Endometrial microvascular endothelial cells (primary cell): ENCODE measurements around the gene RASSF5. TPM values are rescaled to one million over a fixed set of nuclear protein-coding genes. Genes with fewer than 3 reads are reported as not detected.
"Not testable (repeated sequence)": the region's sequence is repeated elsewhere in the genome, so short reads cannot be mapped to it uniquely, and the experiment has no call there.

Experiments
- in situ Hi-C: cut with HindIII; loops from 2 replicates; pipeline ENCODE4 v1.10.0; 2017; ENCODE audit warnings: low sequenced_read_pairs, low pct_unique_long_range_greater_than_20kb; ENCODE audit errors: inconsistent ontology term
- total RNA-seq: library from RNA; depleted of rRNA; stranded (reverse); fragments of >200 nt; gene quantifications from one replicate; pipeline ENCODE4 v1.2.3, GENCODE V29; 2015; ENCODE audit errors: inconsistent ontology term

Gene RASSF5
- total RNA-seq, 1 donor from 2014 or later = 0.74 TPM

DNA sequence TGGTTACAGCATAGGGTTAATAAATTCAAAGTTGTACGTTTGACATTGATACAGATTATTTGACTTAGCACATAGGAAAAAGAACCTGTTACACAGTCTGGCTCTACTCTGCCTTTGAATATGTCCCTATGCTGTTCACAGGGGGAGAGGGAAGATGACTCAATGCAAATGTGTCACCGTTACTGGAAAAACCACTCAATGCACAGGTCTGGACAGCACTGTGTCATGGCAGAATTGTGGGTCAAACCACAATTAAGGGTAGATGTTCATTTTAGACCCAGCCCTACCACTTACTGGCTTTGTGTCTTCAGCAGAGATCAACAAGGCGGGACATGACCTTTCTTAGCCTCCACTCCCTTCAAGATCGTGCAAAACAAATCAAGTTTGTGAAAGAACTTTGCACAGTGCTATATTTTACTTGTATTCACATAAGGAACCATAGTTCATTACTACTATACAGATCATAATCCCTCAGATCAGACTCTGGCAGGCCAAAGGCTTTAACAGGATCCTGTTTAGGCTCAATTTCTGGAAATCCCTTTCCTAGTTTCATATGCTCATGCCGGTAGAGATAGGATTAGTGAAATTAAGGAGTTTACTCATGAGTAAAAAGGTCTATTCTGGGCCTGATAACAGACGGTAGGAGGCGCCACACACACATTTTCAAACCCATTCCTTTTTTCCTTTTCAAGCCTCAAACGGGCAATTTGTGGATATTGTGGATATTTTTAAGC is 82.9 kb downstream of the RASSF5 start:
- in situ Hi-C loops = no loop called here

DNA sequence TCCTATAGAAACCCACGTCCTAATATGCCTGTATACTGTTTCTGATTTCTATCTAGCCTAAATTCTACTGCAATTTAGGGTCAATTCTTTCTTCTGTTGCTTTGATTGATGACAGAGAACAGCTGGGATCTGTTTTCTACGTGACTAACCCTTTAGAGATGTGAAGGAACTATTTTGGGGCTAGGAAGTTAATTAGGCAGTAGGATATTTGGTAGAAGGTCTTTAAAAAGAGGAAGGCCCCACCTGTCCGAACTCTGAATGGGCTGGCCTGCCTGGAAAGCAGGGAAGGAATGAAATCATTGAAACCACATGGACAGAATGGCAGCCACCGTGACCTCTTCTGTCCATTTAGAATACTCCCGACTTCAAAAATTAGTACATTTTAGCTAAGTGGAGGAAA is 83.9 kb downstream of the RASSF5 start:
- in situ Hi-C loops = no loop called here

DNA sequence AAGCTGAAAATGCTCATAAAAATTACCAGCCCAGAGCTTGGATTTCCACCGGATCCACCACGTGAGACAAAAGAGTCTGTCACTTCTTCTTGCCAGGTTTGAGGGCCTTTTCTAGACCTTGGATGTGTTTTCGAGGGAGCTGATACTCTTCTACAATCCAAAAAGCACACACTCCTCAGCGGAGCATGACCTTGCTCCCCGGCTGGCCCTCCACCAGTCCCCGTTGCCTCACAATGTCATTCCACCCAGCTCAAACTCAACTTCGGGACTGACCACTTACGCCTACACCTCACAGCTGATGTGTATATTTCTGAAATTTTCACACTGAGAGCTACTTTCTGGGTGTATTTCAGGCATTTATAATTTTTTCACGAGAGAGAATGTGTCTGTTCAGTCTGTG is 84.4 kb downstream of the RASSF5 start:
- in situ Hi-C loops = no loop called here

DNA sequence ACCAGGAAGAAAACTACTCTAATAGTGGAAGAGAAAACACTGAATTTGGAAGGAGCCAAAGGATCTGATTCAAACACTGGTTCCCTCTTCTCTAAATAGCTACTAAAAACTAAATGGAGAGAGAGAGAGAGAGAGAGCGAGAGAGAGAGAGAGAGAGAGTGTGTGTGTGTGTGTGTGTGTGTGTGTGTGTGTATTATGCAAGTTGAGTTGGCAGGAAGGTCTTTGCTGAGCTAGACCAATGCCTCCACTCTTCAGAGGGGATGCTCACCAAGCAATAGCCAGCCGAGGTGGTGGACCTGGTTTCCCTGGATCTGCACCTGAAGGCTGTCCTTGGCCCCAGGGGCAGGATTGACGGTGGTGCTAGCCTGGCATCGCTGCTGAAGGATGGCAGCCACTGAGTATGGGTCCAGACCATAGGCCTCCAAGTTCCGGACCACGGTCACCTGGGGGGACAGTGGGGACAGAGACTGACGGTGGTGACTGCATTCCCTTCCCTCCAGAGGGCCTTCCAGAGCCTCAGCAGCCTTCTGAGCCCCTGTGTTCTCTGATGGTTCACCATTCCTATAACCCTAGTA is 86.1 kb downstream of the RASSF5 start:
- in situ Hi-C loops = no loop called here

DNA sequence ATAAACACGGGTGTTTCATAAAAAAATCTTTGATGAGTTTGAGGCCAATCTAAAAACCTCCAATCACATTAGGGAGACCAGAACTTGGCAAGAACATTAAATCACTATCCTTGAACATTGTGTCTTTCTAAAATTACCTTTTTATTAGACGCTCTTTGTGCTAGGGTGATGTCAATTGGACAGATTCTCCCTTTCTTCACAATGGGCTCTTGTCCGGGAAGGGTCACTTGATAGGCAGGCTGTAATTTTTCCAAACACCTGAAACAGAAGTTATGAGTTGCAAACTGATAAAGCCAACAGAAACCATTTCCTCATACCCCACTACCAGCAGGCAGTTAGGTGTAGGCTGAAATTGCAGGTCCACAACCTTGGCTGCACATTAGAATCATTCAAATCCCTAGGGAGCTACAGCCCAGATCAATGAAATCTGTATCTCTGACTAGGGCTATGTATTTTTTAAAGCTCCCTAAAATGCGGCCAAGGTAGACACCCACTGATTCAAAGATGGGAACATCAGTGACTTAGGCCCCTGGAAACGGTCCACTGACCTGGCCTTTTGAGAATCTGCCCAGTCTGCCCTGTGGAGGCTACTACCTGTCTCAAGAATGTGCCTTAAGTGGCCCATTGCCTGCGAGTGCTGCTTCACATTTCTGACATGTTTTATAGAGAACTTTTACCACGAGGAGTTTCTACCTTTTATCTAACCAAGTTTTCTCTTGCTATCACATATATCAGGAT is 88.4 kb downstream of the RASSF5 start:
- in situ Hi-C loops = no loop called here

DNA sequence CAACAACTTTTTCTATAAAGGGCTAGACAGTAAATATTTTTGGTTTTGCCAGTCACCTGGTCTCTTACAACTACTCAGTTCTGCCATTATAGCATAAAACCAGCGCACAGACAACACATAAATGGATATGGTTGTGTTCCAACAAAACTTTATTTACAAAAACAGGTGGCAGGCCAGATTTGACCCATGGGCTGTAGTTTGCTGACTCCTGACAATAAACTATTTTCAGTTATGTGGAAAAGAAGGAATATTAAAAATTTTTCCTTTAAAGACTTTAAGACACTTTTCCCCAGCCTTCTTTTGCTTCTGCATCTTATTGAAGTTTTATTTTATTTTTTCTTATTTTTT is 89.0 kb downstream of the RASSF5 start:
- in situ Hi-C loops = no loop called here

DNA sequence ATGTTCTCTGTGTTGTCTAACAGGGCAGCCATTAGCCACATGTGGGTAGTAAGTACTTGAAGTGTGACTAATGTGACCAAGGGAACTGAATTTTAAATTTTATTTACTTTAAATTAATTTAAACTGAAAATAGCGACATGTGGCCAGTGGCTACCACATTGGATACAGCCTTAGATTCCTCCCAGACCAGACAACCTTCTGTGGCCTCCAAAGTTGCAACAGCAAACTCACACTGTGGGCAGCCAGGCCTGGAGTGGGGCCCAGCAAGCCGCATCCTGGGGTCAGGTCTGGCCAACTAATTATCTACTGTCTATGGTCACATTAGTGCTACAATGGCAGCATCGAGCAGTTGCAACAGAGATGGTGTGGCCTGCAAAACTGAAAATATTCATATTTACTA is 93.2 kb downstream of the RASSF5 start:
- in situ Hi-C loops = no loop called here

DNA sequence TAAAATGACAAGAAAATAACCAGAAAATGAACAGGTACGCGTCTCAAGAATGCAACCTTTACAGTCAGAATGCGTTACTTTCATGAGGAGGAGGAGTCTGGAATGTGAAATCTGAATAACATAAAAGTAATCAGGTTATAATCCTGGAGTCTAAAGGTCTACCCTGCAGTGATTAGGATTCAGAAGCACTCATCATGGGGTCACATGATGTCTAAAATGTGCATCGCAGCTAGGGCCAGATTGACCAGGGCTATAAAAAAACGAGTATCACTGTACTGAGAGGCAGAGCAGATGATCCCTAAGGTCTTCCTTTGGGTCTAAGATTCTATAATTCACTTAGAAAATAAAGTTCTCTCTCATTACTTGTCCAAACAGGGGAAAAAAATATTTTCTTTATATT is 97.5 kb downstream of the RASSF5 start:
- in situ Hi-C loops = no loop called here

DNA sequence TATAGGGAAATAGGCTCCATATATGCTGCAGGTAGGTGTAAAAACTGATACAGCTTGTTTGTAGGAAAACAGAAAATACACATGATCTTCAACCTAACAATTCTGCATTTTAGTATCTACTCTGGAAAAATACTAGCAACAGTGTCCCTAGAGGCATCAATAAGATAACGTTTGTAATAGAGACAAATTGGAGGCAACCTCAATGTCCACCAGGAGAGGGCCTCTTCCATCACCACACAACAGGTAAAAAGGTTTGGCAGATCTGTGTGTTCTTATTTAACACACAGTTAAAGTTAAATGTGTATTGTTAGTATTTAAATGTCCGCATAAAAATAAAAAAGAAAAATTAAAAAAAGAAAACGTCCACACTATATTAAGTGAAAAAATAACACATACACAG is 99.5 kb downstream of the RASSF5 start:
- in situ Hi-C loops = no loop called here

DNA sequence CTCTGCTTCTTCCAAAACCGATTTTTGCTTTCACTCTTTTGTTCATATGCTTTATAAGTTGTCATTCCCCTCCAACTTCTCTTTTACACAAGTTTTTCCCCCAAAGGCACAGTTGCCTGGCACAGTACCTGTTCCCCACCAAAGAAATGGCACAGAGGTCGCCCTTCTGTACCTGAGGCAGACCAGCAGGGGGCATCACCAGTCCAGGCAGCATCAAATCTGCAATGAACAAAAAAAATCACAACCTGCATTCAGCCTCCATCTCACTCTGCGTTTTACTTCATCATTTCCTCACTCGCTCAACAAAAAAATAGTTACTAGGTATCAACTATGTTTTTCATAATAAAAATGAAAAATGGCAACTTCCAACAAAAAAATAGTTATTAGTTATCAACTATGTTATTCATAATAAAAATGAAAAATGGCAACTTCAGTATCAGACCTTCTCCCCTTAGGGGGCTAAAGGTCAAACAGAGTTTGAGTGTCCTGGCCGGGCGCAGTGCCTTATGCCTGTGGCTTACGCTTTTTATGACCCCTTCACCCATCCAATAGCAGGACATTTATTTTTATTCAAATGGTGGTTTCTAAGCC is 100.9 kb downstream of the RASSF5 start:
- in situ Hi-C loops = no loop called here

DNA sequence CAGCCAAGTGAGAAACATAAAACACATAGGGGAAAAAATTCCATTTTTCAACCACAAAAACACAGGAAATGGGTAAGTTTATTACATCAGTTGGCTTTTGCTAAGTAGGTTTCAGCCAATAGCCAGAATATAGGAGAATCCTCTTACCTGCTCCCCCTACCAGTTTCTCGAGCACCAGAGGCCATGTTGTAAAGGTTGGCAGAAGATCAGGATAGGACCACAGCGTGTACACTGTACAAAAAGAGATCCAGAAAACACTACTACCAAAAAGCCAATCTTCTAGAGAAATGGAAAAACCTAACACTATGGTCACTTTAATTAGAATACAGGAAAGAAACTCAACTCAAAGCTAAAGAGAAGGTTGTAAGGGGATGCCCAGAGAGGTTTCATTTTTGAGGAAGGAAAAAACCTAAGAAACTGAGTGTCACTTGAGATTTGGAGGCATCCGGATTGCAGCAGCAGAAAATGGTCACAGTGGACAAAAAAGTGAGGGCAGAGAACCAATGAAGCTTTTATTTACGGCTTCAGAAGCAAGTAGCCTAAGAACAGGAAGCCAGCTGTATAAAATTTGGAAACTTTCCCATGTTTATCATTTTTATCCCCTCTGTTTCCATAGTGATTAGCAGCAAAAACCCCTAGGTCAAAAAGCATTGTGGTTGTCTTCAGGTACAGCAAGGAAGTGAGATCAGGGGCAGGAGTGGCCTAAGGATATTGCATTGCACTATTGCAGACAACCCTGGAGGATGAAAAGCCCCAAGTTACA is 102.1 kb downstream of the RASSF5 start:
- in situ Hi-C loops = no loop called here

DNA sequence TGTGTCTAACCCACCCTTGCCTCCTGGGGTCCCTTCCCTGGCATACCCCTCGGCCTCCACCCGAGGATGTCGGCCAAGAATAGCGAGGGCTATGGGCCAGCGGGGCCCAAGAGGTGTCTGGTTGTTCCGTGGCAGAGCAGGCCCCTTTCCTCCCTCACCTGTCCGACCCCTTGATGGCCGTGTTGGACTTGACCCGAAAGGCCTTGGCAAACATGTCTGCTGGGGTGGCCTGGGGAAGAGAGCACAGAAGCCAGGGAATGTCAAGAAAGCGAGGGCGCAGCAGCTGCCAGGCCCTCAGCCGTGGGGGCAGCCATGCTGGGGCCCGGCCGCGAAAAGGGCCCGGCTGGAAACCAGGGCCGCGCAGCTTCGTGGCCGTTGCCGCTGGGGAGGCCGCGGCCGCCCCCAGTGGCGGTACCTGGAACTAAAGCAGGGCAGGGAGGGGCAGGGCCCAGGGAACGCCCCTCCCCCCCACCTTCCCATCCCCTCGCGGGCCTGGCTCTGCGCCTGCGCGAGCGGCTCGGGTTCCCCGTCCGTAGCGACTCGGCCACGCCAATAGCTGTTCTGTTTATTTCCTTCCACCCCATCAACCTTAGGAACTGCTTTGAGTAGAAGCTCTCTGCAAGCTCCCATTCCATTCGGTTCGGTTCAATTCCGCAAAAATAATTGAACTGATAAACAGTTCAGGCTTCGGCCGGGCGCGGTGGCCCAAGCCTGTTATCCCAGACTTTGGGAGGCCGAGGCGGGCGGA is 105.0 kb downstream of the RASSF5 start, which contains the start of gene EIF2D:
Gene EIF2D (minus strand): TSS at position 337 of the 748 bp plus-strand sequence. CDS start 123 bp downstream, at position 214.
- in situ Hi-C loops = no loop called here

DNA sequence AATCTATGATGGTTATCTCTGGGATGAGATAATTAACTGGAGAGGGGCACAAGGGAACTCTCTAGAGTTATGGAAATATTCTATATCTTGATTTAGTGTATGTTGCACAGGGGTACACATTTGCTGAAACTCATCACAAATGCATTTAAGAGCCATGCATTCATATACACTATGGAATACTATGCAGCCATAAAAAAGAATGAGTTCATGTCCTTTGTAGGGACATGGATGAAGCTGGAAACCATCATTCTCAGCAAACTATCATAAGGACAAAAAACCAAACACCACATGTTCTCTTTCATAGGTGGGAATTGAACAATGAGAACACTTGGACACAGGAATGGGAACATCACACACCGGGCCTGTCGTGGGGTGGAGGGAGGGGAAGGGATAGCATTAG is 119.1 kb downstream of the RASSF5 start:
- in situ Hi-C loops = not testable (repeated sequence)

DNA sequence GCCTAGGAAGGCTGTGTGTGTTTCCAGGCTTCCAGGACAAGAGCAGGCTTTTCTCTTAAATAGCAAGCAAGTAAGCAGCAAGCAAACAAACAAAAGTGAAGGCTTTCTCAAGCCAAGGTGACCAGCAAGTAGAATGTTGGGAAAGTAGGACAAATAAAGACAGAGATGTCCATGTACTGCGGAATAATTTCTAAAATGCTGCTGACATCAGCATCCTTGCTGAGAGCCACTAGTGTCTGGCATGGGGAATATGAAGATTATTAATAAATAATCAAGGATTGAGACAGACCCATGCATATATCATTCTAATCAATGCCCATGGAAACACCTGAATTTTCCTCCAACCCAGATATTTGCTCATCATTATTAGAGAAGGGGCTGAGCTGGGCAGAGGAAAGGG is 121.6 kb downstream of the RASSF5 start:
- in situ Hi-C loops = no loop called here

DNA sequence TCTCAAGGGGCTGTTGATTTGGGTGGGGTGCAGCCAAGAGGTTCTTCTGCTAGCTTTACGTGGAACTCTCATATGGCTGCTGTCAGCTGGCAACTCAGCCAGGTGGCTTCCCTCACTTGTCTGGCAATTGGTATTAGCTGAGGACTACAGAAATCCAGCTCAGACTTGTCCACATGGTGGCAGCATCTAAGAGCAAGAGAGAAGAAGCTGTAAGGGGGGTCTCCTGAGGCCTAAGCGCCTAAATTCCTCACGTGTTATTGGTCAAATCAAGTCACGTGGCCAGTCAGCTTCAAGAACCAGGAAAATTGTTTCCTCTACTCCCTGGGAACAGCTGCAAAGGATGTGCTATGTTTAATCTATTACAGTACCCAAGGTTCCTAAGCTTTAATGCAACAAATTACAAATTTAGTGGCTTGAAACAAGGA is 123.8 kb downstream of the RASSF5 start:
- in situ Hi-C loops = no loop called here

DNA sequence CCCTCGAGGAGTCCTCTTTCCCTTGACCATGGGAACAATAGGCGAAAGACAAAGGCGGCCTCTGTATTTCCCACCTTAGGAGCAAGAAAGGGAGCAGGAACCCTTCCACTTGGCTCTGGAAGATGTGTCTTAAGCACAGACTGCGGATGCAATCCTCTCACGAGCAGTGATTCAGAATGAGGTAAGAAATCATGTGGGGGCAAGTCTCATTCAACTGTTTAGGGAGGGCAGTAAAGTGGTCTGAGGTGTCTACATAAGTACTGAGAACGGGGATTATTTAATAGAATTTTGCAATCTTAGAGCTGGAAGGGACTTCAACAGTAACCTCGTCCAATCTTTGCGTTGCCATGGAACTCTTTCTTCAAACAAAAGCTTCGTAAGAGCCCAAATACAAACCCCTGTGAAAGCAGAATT is 126.4 kb downstream of the RASSF5 start:
- in situ Hi-C loops = no loop called here

DNA sequence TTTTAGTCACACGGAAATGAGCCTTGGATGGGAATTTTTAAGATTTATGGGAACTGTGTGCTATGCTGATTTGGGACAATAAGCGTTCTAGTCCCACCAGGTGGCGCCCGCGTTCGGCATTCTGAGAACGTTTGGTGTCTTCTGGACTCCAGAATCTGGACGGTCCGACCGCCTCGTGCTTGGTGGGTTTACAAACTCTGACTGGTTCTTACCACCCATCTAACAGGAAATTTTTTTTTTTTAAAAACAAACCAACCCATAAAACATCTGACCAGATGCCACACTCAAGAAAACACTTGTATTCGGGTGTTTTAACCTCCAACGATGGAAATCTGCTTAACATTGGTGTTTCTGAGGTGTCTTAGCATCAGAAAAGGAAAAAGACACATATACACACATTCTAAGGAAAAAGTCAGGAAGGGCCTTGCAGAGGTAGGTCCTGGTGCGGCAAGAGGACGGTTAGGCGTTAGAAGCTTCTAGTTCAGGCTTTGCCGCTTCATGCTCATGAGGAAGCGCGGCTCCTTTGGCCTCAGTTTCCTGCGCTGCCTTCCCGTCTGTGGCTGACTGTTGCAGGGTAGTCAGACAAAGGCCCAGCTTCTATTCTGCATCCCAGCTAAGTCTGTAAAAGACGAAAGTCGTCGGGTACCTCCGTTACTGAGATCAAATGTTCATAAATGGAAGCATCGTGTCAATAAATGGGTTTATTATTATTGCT is 127.2 kb downstream of the RASSF5 start:
- in situ Hi-C loops = no loop called here
